SK-N-SH (cell line): ENCODE data around the gene GKN1. TPM values are rescaled to one million over a fixed set of nuclear protein-coding genes. Genes with fewer than 3 reads are reported as not detected.

ENCODE experiments used
- CTCF ChIA-PET: fragments of 300-600, 350-600 bp; formaldehyde crosslinking; extraction: SDS; loops from one replicate; lab custom pipeline; 2021; lab: Yijun Ruan, JAX
- POLR2A ChIA-PET: fragments of 350-600 bp; sonication (Branson Sonifier 250); formaldehyde crosslinking; extraction: SDS; loops from one replicate; lab custom pipeline; 2020; ENCODE audit warnings: antibody characterized with exemption, inconsistent platforms; lab: Yijun Ruan, JAX
- DNase-seq: peaks from one replicate; pipeline ENCODE4 v3.0.0; 2012
- H2AFZ ChIP-seq: fragments of 200-600 bp; sonication (generic); 2 replicates; pipeline ENCODE4 v1.8.1; 2016; ENCODE audit warnings: antibody characterized with exemption, mild to moderate bottlenecking, low read depth
- H3F3A ChIP-seq: fragments of 200-600 bp; sonication (generic); replicated peaks from 2 replicates; pipeline ENCODE3; 2016; ENCODE audit warnings: antibody characterized with exemption, mild to moderate bottlenecking; ENCODE audit not compliant: insufficient read depth
- H3K27ac ChIP-seq, 2 experiments: fragments of 200-500 bp in 1 of 2; fragments of 200-600 bp in 1 of 2; sonication (Bioruptor generic) in 1 of 2; sonication (generic), shearing (Covaris generic) in 1 of 2; 2 replicates each; pipeline versions ENCODE4 v1.5.1 to v1.6.1; 2014 to 2016; ENCODE audit warnings: low read depth in 2 of 2, inconsistent platforms in 1 of 2, low read length in 1 of 2, mild to moderate bottlenecking in 1 of 2, mixed read lengths in 1 of 2
- H3K27me3 ChIP-seq: fragments of 200-600 bp; sonication (generic), shearing (Covaris generic); 2 replicates; pipeline ENCODE4 v1.6.1; 2016; ENCODE audit warnings: mixed run types; ENCODE audit not compliant: insufficient read depth
- H3K36me3 ChIP-seq, 2 experiments: fragments of 200-500 bp in 1 of 2; fragments of 200-600 bp in 1 of 2; sonication (Bioruptor generic) in 1 of 2; sonication (generic) in 1 of 2; replicated peaks in 1 of 2; 2 replicates each; pipeline versions ENCODE3 to v1.5.1; 2014 to 2016; ENCODE audit warnings: low read length in 1 of 2, mild to moderate bottlenecking in 1 of 2; ENCODE audit not compliant: insufficient read depth in 2 of 2, control insufficient read depth in 1 of 2
- H3K4me1 ChIP-seq, 2 experiments: fragments of 200-500 bp in 1 of 2; fragments of 200-600 bp in 1 of 2; sonication (Bioruptor generic) in 1 of 2; sonication (generic), shearing (Covaris generic) in 1 of 2; 2 replicates each; pipeline versions ENCODE4 v1.5.1 to v1.6.1; 2014 to 2016; ENCODE audit warnings: low read depth in 1 of 2, low read length in 1 of 2, mixed run types in 1 of 2; ENCODE audit not compliant: insufficient read depth in 2 of 2, control insufficient read depth in 1 of 2
- H3K4me2 ChIP-seq: fragments of 200-600 bp; sonication (generic), shearing (Covaris generic); 2 replicates; pipeline ENCODE4 v1.6.1; 2017; ENCODE audit warnings: mixed run types
- H3K4me3 ChIP-seq, 2 experiments: fragments of 200-500 bp in 1 of 2; fragments of 200-600 bp in 1 of 2; sonication (Bioruptor generic) in 1 of 2; sonication (generic), shearing (Covaris generic) in 1 of 2; 2 replicates each; pipeline versions ENCODE4 v1.5.1 to v1.8.1; 2014 to 2016; ENCODE audit warnings: low read depth in 2 of 2, inconsistent platforms in 1 of 2, low read length in 1 of 2, mild to moderate bottlenecking in 1 of 2, mixed read lengths in 1 of 2, moderate library complexity in 1 of 2
- H3K79me2 ChIP-seq: fragments of 200-600 bp; sonication (generic); 2 replicates; pipeline ENCODE4 v1.8.1; 2017; ENCODE audit warnings: mild to moderate bottlenecking; ENCODE audit not compliant: insufficient read depth
- H3K9ac ChIP-seq: fragments of 200-600 bp; sonication (generic); 2 replicates; pipeline ENCODE4 v1.6.1; 2017; ENCODE audit warnings: mixed run types
- H3K9me2 ChIP-seq: fragments of 200-600 bp; sonication (generic); 2 replicates; pipeline ENCODE4 v1.6.1; 2017; ENCODE audit warnings: mixed run types
- H3K9me3 ChIP-seq: fragments of 200-600 bp; sonication (generic); 2 replicates; pipeline ENCODE4 v1.6.1; 2017; ENCODE audit warnings: mixed run types, mild to moderate bottlenecking, moderate library complexity
- H4K20me1 ChIP-seq: fragments of 200-600 bp; sonication (generic); 2 replicates; pipeline ENCODE4 v1.6.1; 2017; ENCODE audit warnings: mild to moderate bottlenecking, mixed run types; ENCODE audit not compliant: insufficient read depth
- ELF1 ChIP-seq: IDR thresholded peaks from 2 replicates; pipeline ENCODE4 v1.4.0; 2012
- EP300 ChIP-seq, 2 experiments: IDR thresholded peaks; 2 replicates each; pipeline versions ENCODE4 v1.4.0 to v1.6.1; 2012; ENCODE audit warnings: borderline replicate concordance in 1 of 2, low read depth in 1 of 2, low read length in 1 of 2
- FOSL2 ChIP-seq: IDR thresholded peaks from 2 replicates; pipeline ENCODE4 v1.4.0; 2012; ENCODE audit warnings: low read depth, mild to moderate bottlenecking, moderate library complexity, borderline replicate concordance
- FOXJ3 ChIP-seq: sonication (generic); formaldehyde crosslinking; IDR thresholded peaks from 2 replicates; pipeline ENCODE4 v1.5.1; 2020; ENCODE audit warnings: mild to moderate bottlenecking, missing genetic modification reagents
- FOXM1 ChIP-seq: IDR thresholded peaks from 2 replicates; pipeline ENCODE4 v1.4.0; 2012; ENCODE audit warnings: low read depth, mild to moderate bottlenecking
- GABPA ChIP-seq: IDR thresholded peaks from 2 replicates; pipeline ENCODE4 v1.4.0; 2012; ENCODE audit warnings: low read depth, mild to moderate bottlenecking
- GATA2 ChIP-seq: sonication (generic); formaldehyde crosslinking; IDR thresholded peaks from 2 replicates; pipeline ENCODE4 v1.5.0; 2020; ENCODE audit warnings: mild to moderate bottlenecking, missing genetic modification reagents
- JUND ChIP-seq: IDR thresholded peaks from 2 replicates; pipeline ENCODE4 v1.4.0; 2012
- MXI1 ChIP-seq: IDR thresholded peaks from 2 replicates; pipeline ENCODE4 v1.6.1; 2012; ENCODE audit warnings: mild to moderate bottlenecking, low read depth, low read length, improper control_type of control experiment
- NRF1 ChIP-seq: IDR thresholded peaks from 2 replicates; pipeline ENCODE4 v1.6.1; 2012; ENCODE audit warnings: low read depth, mild to moderate bottlenecking, low read length
- RAD21 ChIP-seq: IDR thresholded peaks from 2 replicates; pipeline ENCODE4 v1.6.1; 2012; ENCODE audit warnings: mild to moderate bottlenecking, low read length
- RXRA ChIP-seq: IDR thresholded peaks from 2 replicates; pipeline ENCODE4 v1.4.0; 2012; ENCODE audit warnings: low read depth, mild to moderate bottlenecking, borderline replicate concordance
- TAF1 ChIP-seq: IDR thresholded peaks from 2 replicates; pipeline ENCODE4 v1.6.1; 2012; ENCODE audit warnings: low read depth, mild to moderate bottlenecking, low read length, moderate library complexity, borderline replicate concordance
- WGBS: methylation state at CpG from one replicate; pipeline ENCODE4 v1.1.6; 2017; ENCODE audit warnings: low lambda C conversion rate; 5-methylcytosine and 5-hydroxymethylcytosine counted together
- polyA plus RNA-seq, 3 experiments: library from polyadenylated mRNA; depleted of rRNA; stranded (reverse); fragments of >200 nt; gene quantifications; 2 replicates each; pipeline ENCODE4 v1.2.3, GENCODE V29; 2012
- TF ChIP-seq, protein P1 (sequence below): IDR thresholded peaks from 2 replicates; pipeline ENCODE4; 2012
- TF ChIP-seq, protein P2 (sequence below): fragments of 150-350 bp; IDR thresholded peaks from 2 replicates; pipeline ENCODE4 v1.6.1; 2016; ENCODE audit warnings: mild to moderate bottlenecking, low read depth, low read length
- TF ChIP-seq, protein P3 (sequence below): IDR thresholded peaks from 2 replicates; pipeline ENCODE4 v1.4.0; 2012; ENCODE audit warnings: low read depth, borderline replicate concordance

Gene GKN1
- polyA plus RNA-seq, 1 of the 3 experiments (the other 2 are of a cell fraction) = not detected

DNA sequence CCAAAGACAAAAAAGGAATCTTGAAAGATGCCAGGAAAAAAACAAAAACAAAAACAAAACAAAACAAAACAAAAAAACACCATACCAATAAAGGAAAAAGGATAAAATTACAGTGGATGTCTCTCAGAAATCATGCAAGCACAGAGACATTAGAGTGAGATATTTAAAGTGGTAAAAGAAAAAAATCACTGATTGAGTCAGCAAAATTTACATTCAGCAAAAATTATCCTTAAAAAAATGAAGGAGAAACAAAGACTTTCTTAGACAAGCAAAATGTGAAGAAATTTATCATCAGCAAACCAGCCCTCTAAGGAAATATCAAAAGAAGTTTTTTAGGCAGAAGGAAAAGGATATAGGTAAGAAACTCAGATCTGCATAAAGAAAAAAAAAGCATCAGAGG, 10.2 kb upstream of the GKN1 start:
- Histone ChIP-seq H3K9ac (no peak overlapping the region), H3K4me2 (no peak overlapping the region), H2AFZ (no peak overlapping the region), H3K9me3 (no peaks in the 10 kb centered on the region), H3K27me3 (no peaks in the 10 kb centered on the region), H3K27ac (no peak overlapping the region), H3K4me3 (no peak overlapping the region), H3K4me1 (no peaks in the 10 kb centered on the region), H3K9me2 (no peaks in the 10 kb centered on the region), H4K20me1 (no peaks in the 10 kb centered on the region), H3K36me3 (no peaks in the 10 kb centered on the region), H3K79me2 (no peaks in the 10 kb centered on the region), H3F3A (no peaks in the 10 kb centered on the region)
- ChIA-PET POLR2A (no interaction called here), CTCF (interaction anchor here (0.6 to 1.5 kb wide), 2 partner anchors 213 to 1279 kb away, joined by 3 read pairs; no protein-coding TSS in a partner anchor)
- DNase-seq = no peak
- TF ChIP-seq, protein P1, sequence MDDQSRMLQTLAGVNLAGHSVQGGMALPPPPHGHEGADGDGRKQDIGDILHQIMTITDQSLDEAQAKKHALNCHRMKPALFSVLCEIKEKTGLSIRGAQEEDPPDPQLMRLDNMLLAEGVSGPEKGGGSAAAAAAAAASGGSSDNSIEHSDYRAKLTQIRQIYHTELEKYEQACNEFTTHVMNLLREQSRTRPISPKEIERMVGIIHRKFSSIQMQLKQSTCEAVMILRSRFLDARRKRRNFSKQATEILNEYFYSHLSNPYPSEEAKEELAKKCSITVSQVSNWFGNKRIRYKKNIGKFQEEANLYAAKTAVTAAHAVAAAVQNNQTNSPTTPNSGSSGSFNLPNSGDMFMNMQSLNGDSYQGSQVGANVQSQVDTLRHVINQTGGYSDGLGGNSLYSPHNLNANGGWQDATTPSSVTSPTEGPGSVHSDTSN = no peak
- no peak for TF ChIP-seq NRF1

DNA sequence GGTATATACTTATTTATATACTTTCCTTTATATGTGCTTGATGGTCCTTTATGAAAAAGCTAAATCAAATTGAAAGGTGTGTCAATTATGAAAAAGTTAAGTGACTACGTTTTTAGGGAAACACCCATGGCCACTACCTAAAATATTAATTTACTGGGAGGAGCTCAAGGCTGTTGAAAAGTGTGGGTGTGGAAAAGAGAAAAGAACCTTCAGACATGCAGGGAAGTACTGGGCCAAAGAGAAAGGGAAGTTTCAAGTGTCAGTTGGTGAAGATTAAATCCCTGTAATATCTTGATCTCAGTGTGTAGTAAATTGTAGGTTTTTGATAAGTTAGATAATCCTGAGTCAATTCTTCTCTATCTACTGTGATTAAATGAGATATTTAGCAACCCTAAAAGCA, 6.2 kb upstream of the GKN1 start:
- Histone ChIP-seq H3K27me3 (no peaks in the 10 kb centered on the region), H2AFZ (no peak overlapping the region), H4K20me1 (no peaks in the 10 kb centered on the region), H3F3A (peaks cover 26% of the 10 kb centered on the region), H3K9me2 (no peaks in the 10 kb centered on the region), H3K4me1 (peaks cover 2 to 25% of the 10 kb centered on the region in 2 experiments; a peak in 3 of 4 replicates), H3K4me3 (no peak overlapping the region), H3K9ac (no peak overlapping the region)
- 88% methylated on average over 1 of the region's 1 CpG for WGBS
- no peak for DNase-seq
- TF ChIP-seq EP300 (IDR thresholded peaks at IDR 0.05; ENCODE audit: borderline replicate concordance in 1 of 2, low read depth in 1 of 2, low read length in 1 of 2) = no peak
- no peak for TF ChIP-seq FOXJ3
- no peak for TF ChIP-seq MXI1
- no peak for TF ChIP-seq RAD21
- TF ChIP-seq FOSL2 = no peak
- no peak for TF ChIP-seq GABPA
- TF ChIP-seq JUND = no peak
- no peak for TF ChIP-seq ELF1
- TF ChIP-seq, all 33 proteins: peak for 0
- CTCF ChIA-PET = interaction anchor here (0.9 to 1.4 kb wide), 4 partner anchors 12 to 505 kb away, joined by 3 to 4 read pairs (median 3); no protein-coding TSS in a partner anchor
- Histone ChIP-seq H3K36me3 (no peaks in the 10 kb centered on the region), H3K27ac (no peak overlapping the region), H3K79me2 (no peaks in the 10 kb centered on the region), H3K9me3 (no peaks in the 10 kb centered on the region), H3K4me2 (no peak overlapping the region)
- POLR2A ChIA-PET = no interaction called here

DNA sequence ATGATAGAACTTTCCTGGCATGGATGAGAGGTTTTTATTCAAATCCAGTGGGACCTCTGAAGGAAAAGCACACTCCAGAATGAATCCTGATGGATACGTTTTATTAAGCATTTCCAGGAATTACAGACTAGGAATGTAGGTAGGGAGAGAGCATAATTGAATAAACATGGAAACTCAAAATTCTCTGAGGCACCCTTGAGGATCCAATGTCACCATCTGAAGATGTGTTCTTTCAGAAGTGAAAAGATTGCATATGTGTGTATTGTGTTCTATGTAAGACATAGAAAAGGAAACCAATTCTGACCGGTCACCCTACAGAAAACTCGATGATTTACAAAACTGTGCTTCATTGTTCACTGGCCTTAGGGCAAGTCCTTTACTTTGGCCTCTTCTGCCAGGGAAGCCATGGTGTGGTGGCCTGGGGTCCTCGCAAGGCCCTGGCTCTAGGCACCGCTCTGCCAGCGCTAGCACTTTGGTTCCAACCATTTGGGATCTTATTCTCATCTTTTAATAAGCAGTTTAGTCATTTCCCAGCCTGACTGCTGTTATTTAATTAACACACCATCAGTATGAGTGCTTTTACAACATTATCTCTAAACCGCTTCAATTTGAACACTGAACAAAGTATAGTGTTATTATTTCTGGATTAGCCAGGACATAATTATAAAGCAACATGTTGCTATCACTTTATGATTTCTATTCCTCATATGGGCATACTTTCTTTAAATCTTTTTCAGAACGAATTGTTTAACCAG, 4.5 kb upstream of the GKN1 start:
- H3K4me2 ChIP-seq = no peak overlapping the region
- WGBS = 87% methylated on average over 8 of the region's 8 CpGs

More for the DNA sequence above, 4.5 kb upstream of the GKN1 start:
- H3K9me3 ChIP-seq = no peaks in the 10 kb centered on the region
- H2AFZ ChIP-seq = no peak overlapping the region
- H3K4me1 ChIP-seq = peaks cover 2 to 25% of the 10 kb centered on the region in 2 experiments; a peak in 3 of 4 replicates
- peaks cover 29% of the 10 kb centered on the region for H3F3A ChIP-seq
- no peaks in the 10 kb centered on the region for H4K20me1 ChIP-seq
- peak overlapping the region in 1 of 2 experiments; percentile 91; a peak in 2 of 4 replicates for H3K27ac ChIP-seq
- DNase-seq = no peak
- no peaks in the 10 kb centered on the region for H3K9me2 ChIP-seq
- CTCF ChIA-PET = interaction anchor here (1.3 kb wide), 1 partner anchor 218 kb away, joined by 3 read pairs; no protein-coding TSS in a partner anchor
- H3K4me3 ChIP-seq = no peak overlapping the region
- no peaks in the 10 kb centered on the region for H3K36me3 ChIP-seq
- H3K9ac ChIP-seq = no peak overlapping the region
- TF ChIP-seq TAF1 (no peak), FOXM1 (no peak), RXRA (no peak), GATA2 (CRISPR knock-in tag) (no peak)
- TF ChIP-seq, protein P2, sequence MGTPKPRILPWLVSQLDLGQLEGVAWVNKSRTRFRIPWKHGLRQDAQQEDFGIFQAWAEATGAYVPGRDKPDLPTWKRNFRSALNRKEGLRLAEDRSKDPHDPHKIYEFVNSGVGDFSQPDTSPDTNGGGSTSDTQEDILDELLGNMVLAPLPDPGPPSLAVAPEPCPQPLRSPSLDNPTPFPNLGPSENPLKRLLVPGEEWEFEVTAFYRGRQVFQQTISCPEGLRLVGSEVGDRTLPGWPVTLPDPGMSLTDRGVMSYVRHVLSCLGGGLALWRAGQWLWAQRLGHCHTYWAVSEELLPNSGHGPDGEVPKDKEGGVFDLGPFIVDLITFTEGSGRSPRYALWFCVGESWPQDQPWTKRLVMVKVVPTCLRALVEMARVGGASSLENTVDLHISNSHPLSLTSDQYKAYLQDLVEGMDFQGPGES = no peak
- TF ChIP-seq, protein P3, sequence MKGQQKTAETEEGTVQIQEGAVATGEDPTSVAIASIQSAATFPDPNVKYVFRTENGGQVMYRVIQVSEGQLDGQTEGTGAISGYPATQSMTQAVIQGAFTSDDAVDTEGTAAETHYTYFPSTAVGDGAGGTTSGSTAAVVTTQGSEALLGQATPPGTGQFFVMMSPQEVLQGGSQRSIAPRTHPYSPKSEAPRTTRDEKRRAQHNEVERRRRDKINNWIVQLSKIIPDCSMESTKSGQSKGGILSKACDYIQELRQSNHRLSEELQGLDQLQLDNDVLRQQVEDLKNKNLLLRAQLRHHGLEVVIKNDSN = no peak
- TF ChIP-seq, all 33 proteins: peak for 0
- no peaks in the 10 kb centered on the region for H3K27me3 ChIP-seq
- POLR2A ChIA-PET = no interaction called here
- H3K79me2 ChIP-seq = no peaks in the 10 kb centered on the region
